Posterior cingulate gyrus (tissue), 11 donors: ENCODE measurements around the gene KRT72.
A peak's percentile ranks its signal among the peaks of the same experiment; 100 is the strongest.
"Not testable (repeated sequence)": the region's sequence is repeated elsewhere in the genome, so short reads cannot be mapped to it uniquely, and the experiment has no call there.

Experiments
- DNase-seq, 10 donors: peaks; one replicate each; pipeline versions ENCODE4 v3.0.0 to v3.0.0-alpha.2; 2020 to 2021; ENCODE audit warnings: mixed read lengths in 3 of 10
- intact Hi-C: fragments of 100-400 bp; cut with DNase I; formaldehyde crosslinking; loops from one replicate; pipeline ENCODE4 v1.15.1; 2023

KRT72 gene

DNA sequence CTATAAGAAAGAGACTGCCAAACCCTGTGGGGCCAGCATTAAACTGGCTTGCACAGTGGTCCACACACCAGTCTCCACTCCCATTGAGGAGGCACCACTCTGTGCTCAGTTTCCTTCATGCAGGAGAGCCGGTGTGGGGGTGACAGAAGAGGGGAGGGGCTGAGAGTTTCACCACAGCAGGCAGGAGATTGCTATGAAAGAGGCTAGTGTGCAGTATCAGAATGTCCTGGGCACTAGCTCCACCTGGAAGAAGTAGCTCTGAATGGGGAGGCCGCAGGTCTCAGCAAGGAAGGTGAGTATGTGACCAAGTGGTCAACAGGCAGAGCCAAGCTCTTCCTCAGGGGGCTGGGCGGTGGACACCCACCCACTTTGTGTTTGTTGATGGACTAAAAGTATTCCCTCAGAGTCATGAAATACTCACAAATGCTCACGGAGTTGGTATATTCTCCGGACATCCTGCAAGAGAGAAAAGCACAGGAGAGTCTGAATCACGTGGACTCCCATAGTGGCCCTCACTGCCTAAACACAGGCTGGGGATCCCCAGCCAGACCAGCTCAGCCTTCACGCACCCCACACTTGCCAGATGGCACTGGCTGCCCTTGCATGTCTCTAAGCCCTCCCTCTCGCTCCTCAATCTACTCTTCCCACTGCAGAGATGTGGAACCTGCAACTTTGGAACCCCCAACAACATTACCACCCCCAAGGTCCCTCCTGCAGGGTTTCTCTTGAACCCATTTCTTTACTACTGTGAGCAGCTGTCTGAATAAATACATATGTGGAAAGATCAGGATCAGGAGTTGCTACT is 7.8 kb upstream of the KRT72 start:
- DNase-seq: no peak
- intact Hi-C loops: no loop called here

- no peak for DNase-seq
- intact Hi-C loops: no loop called here
Measured at GRCh38 chr12:52608161-52608560, 6.9 kb upstream of the KRT72 start.

- intact Hi-C loops: no loop called here
- no peak for DNase-seq
Measured at GRCh38 chr12:52607314-52607713, 6.1 kb upstream of the KRT72 start.

DNA sequence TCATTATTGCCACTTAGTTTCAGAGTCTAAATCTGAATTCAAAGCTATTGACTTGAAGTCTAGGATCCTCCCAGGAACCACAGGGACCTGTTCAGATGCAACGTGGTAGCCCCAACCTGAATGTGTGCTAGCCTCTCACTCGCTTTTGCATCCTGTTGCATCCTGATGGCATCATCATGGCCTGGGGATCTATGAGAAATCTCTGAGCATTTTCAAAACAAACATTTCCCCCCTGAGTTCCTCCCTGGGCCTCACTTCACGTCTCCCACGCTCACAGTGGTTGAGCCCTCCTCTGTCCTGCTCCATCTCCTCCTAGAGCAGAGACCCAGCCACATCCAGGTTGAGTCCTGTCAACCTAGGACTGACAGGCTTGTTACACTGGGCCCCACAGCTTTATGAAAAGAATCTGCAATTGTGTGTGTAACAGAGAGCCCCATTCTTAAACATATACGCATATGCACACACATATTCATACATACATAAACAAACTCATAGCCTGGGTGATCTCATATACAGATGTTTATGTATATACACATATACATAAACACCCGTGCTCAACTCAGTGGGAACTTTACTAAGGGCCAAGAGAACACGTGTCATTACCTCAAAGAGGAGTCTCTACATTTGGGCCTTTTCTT is 5.4 kb upstream of the KRT72 start:
- intact Hi-C loops: no loop called here

GRCh38 chr12:52606096-52606495 is 4.8 kb upstream of the KRT72 start:
- DNase-seq: no peak
- intact Hi-C loops: no loop called here

More for the DNA sequence above, 5.4 kb upstream of the KRT72 start:
- DNase-seq: no peak

GRCh38 chr12:52605542-52605941 is 4.3 kb upstream of the KRT72 start:
- intact Hi-C loops: no loop called here
- DNase-seq: no peak

GRCh38 chr12:52604859-52605258 is 3.6 kb upstream of the KRT72 start:
- intact Hi-C loops: no loop called here
- no peak for DNase-seq

DNA sequence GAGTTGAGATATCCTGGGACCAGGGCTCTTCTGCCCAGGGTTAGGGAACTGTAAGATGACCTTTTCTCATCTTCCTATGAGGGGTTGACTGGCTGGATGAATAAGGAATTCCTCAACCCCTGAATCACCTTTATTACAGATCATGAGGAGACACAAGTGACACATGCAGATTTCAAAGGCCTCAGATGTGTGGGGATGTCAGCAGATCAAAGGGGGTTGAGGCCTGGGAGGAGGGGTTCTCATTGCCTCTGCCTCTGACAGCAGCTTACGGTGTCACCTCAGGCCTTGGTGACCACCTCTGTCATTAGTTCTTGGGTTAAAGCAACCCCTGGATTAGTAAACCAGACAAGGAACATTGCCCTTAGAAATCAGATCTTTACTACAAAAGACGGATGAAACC is 2.1 kb upstream of the KRT72 start:
- no peak for DNase-seq
- intact Hi-C loops: no loop called here

DNA sequence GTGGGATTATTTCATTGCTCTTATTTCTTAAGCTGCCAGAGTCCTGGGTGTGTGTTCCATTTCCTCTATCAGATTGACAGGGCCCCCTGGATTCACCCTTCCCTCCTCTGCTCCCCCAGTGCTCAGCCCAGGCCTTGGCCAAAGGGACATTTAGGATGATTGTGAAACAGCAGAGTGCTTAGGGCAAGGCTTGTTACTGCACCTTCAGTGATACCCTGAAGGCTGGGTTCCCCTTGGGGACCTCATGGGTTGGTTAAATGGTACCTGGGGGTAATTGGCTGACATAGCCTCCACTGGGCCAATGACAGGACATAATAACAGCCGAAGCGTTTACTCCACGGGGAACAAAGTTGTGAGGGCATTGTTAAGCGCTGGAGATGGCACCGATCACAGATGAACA is 1.3 kb upstream of the KRT72 start:
- no peak for DNase-seq
- intact Hi-C loops: no loop called here

GRCh38 chr12:52601671-52602070 is 408 bp upstream of the KRT72 start:
- no peak for DNase-seq
- intact Hi-C loops: no loop called here

GRCh38 chr12:52600475-52600874 is 788 bp downstream of the KRT72 start:
- intact Hi-C loops: no loop called here
- DNase-seq: no peak

DNA sequence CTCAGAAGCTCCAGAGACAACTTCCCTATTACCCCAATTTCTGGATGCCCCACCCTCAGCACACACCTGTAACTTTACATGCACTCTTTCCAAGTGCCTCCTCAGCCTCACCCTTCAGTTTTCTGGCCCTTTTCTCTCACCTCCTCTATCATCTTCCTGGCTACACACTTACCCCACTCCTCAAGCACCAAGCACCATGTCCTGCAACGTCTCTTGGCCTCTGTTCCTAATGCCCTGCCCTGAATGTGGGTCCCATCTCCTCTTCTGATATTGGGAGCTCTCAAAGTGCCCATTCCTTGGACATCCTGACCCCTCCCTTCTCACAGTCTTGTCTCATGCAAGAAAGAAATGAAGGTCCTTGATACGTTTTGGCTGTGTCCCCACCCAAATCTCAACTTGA is 1.2 kb downstream of the KRT72 start:
- DNase-seq: no peak
- intact Hi-C loops: no loop called here

GRCh38 chr12:52598966-52599365 is 2.3 kb downstream of the KRT72 start:
- DNase-seq: no peak
- intact Hi-C loops: no loop called here

GRCh38 chr12:52594237-52594636 is 7.0 kb downstream of the KRT72 start:
- intact Hi-C loops, DNase-seq: not testable (repeated sequence)

DNA sequence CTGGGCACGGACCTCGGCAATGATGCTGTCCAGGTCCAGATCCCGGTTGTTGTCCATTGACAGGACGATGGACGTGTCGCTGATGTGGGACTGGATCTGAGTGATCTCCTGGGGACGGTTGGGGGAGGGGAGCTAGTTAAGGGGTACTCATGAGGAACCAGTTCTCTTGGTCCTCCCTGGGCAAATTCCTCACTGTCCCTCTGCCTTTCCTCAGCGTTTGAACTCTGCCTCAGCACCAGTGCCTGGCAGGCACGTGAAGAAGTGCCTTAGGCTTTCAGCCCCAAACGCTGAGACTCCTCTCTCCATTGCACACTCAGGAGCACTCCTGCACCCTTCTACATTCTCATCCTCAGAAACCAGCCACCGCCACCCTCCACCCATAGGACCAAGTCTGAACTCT is 9.7 kb downstream of the KRT72 start:
- DNase-seq: peak in 1 of 10 donors; percentile 38
- intact Hi-C loops: no loop called here

DNA sequence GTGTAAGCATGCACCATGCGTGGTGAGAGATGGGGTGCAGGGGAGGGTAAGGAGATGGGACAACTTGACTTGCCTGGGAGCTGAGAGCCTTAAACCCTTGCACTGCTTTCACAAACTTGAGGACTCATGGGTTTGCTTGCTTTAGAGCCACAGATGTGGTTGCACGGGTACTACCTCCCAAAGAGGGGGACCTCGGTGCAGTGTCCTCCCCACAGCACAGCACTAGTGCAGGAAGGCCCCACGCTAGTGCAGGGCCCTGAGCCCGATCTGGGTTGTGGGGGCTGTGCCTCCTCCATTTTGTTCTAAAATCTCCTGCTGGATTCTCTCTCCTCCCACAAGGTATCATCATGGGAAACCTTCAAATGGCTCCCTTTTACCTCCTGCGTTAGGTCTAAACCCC is 11.2 kb downstream of the KRT72 start:
- intact Hi-C loops: no loop called here
- DNase-seq: peak in 1 of 10 donors; percentile 30

DNA sequence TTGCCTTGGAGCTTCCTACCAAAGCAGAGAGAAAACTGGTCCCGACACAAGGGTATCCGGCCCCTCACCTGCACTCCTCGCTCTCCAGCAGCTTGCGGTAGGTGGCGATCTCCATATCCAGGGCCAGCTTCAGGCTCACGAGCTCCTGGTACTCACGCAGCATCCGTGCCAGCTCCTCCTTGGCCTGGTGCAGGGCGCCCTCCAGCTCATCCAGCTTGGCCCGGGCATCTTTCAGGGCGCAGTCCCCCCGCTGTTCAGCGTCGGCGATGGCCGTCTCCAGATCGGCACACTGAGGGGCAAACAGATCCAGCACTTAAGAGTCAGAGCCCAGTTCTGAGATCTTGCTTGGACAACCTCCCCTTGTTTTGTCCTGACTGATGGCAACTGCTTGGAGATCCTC is 13.7 kb downstream of the KRT72 start:
- DNase-seq: peak in 1 of 10 donors; percentile 44
- intact Hi-C loops: no loop called here

GRCh38 chr12:52585946-52586345 is 15.3 kb downstream of the KRT72 start:
- intact Hi-C loops: no loop called here
- DNase-seq: peak in 1 of 10 donors; percentile 57

DNA sequence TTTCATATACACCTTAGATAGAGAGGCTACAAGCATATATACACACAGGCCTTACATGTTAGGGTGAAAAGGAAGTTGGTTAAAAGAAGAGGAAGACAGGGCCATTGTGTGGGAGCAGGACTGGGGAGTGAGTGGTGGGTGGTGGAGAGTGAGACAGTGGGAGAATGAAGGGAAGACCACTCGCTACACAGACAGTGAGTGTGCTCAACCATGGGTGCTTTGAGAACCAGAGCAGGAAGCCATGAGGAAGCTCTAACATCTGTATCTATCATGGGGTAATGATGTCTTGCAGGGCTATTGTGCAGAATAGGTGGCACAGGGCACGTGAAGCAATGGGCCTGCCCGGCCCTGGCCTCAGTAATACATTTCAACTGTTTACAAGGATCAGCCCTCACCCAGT is 16.2 kb downstream of the KRT72 start:
- no peak for DNase-seq
- intact Hi-C loops: no loop called here

GRCh38 chr12:52584156-52584682 is 17.0 kb downstream of the KRT72 start:
- intact Hi-C loops: no loop called here
- peak in 1 of 10 donors; percentile 43 for DNase-seq

DNA sequence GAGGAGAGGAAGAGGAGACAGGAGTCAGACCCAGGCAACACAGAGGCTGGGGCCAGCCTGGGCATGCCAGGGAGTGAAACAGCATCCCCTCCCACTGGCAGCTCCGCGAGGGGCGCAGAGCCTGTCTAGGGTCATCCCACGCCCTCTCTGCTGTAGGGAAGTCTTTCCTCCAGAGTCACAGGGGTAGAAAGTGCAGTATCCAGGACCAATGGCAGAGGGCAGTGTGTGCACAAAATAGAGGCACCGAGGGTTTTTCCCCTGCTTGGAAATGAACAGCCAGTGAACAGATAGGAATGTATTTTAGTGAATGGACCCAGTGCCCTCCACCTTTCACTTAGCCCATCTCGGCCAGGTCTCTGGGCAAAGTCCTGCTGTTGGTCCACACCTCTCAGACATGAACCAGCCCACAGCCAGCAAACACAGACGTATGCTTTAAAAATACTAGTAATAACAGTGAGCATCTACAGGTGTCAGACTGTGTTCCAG is 18.2 kb downstream of the KRT72 start:
- intact Hi-C loops: loop anchor here (2.0 kb wide), 2 partner anchors 288 to 296 kb away; no protein-coding TSS in a partner anchor
- DNase-seq: peak in 7 of 10 donors; percentile 18 to 86 (median 56)

DNA sequence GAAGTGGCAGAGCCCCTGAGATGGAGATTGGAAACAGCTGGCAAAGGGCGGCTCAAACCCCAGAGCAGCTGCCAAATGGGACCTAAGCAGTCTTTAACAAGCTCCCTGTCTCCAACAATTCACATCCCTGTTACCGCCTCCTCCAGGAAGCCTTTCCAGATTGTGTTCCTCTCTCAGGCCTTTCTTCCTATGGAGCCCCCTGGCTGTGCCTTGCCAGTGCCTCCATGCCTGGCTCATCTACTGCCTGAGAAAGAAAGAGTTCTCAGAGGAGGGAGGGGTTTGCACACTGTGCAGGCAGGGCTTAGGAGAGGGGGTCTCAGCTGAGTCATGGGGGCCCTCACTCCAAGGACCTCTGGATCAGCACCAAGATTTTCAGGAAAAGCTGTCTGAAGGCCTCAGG is 18.8 kb downstream of the KRT72 start:
- no peak for DNase-seq
- intact Hi-C loops: loop anchor here (2.0 kb wide), 2 partner anchors 288 to 296 kb away; no protein-coding TSS in a partner anchor
